ENCODE measurements around the gene MIX23.
A peak's percentile ranks its signal among the peaks of the same experiment; 100 is the strongest.

MIX23 gene

GRCh38 chr3:122383771-122384697 lies 1.0 kb upstream of the MIX23 start, which contains the start of gene FAM162A (continued):
- TF ChIP-seq ZBTB49 (tag by site-specific recombination; IDR thresholded peaks at IDR 0.05; ENCODE audit: low read depth) = no peak
- TF ChIP-seq KLF16 (tag by site-specific recombination; IDR thresholded peaks at IDR 0.05) = 0 out of 2 replicates have a peak, but pooled peaks have one; percentile 20
- TF ChIP-seq OVOL3 (tag by site-specific recombination; IDR thresholded peaks at IDR 0.05) = no peak
- no peak for TF ChIP-seq TSHZ1 (tag by site-specific recombination; IDR thresholded peaks at IDR 0.05; ENCODE audit: borderline replicate concordance)
- TF ChIP-seq ZNF398 (tag by site-specific recombination; IDR thresholded peaks at IDR 0.05) = peak; percentile 76
- no peak for TF ChIP-seq ZNF132 (tag by site-specific recombination; IDR thresholded peaks at IDR 0.05; ENCODE audit: borderline replicate concordance)
- no peak for TF ChIP-seq ZNF488 (tag by site-specific recombination; IDR thresholded peaks at IDR 0.05)
- peak; percentile 87 for TF ChIP-seq GLIS1 (tag by site-specific recombination; IDR thresholded peaks at IDR 0.05)
- peak; percentile 64 for TF ChIP-seq SP2 (tag by site-specific recombination; IDR thresholded peaks at IDR 0.05)
- TF ChIP-seq ZBTB17 (tag by site-specific recombination; IDR thresholded peaks at IDR 0.05) = peak; percentile 65
- peak; percentile 47; the same call in 1 of the 2 replicates for TF ChIP-seq ZBTB21 (tag by site-specific recombination; IDR thresholded peaks at IDR 0.05)
- TF ChIP-seq ZNF169 (tag by site-specific recombination; IDR thresholded peaks at IDR 0.05) = no peak
- no peak for TF ChIP-seq ZNF423 (tag by site-specific recombination; IDR thresholded peaks at IDR 0.05)
- TF ChIP-seq ZNF768 (tag by site-specific recombination; IDR thresholded peaks at IDR 0.05) = peak; percentile 45; the same call in 1 of the 2 replicates
- TF ChIP-seq ZNF692 (tag by site-specific recombination; IDR thresholded peaks at IDR 0.05) = peak; percentile 45
- TF ChIP-seq ZNF24 (tag by site-specific recombination; IDR thresholded peaks at IDR 0.05) = no peak
- no peak for TF ChIP-seq ZNF654 (tag by site-specific recombination; IDR thresholded peaks at IDR 0.05; ENCODE audit: low read depth)
- no peak for TF ChIP-seq ZNF529 (tag by site-specific recombination; IDR thresholded peaks at IDR 0.05; ENCODE audit: insufficient replicate concordance)
- peak; percentile 75; the same call in 1 of the 2 replicates for TF ChIP-seq ZEB2 (tag by site-specific recombination; IDR thresholded peaks at IDR 0.05)
- peak; percentile 37 for TF ChIP-seq ZNF510 (tag by site-specific recombination; IDR thresholded peaks at IDR 0.05; ENCODE audit: insufficient replicate concordance)
- TF ChIP-seq ZNF792 (tag by site-specific recombination; IDR thresholded peaks at IDR 0.05) = peak; percentile 52; the same call in 1 of the 2 replicates
- no peak for TF ChIP-seq PRDM4 (tag by site-specific recombination; IDR thresholded peaks at IDR 0.05)
- TF ChIP-seq IKZF3 (tag by site-specific recombination; IDR thresholded peaks at IDR 0.05) = no peak
- no peak for TF ChIP-seq ZNF366 (tag by site-specific recombination; conservative IDR thresholded peaks at IDR 0.05)
- TF ChIP-seq ZNF37A (tag by site-specific recombination; IDR thresholded peaks at IDR 0.05) = no peak; the same call in 1 of the 2 replicates
- no peak for TF ChIP-seq ZNF561 (tag by site-specific recombination; IDR thresholded peaks at IDR 0.05; ENCODE audit: borderline replicate concordance)
